GM12891 (cell line): ENCODE results near the gene LTBR.

Experiments
- PAX5 ChIP-seq: IDR thresholded peaks from 2 replicates; pipeline ENCODE4 v1.6.1; 2011; ENCODE audit warnings: low read length, moderate library complexity, mild to moderate bottlenecking; ENCODE audit not compliant: insufficient read depth, severe bottlenecking
- POLR2A ChIP-seq: IDR thresholded peaks from 2 replicates; pipeline ENCODE4 v1.6.1; 2011; ENCODE audit warnings: low read depth, low read length, control low read depth
- POLR2AphosphoS5 ChIP-seq: IDR thresholded peaks from 2 replicates; pipeline ENCODE4 v1.6.1; 2011; ENCODE audit warnings: low read depth, low read length, control low read depth
- TAF1 ChIP-seq: IDR thresholded peaks from 2 replicates; pipeline ENCODE4 v1.6.1; 2011; ENCODE audit warnings: low read depth, low read length, control low read depth

- TF ChIP-seq POLR2A (no peak), POLR2AphosphoS5 (no peak), TAF1 (no peak), PAX5 (no peak)
Observed at GRCh38 chr12:6391013-6391412, 7.1 kb downstream of the LTBR start.
